Neural progenitor cell (in vitro differentiated cells): Measurements from ENCODE around the gene PLAAT4. TPM values are rescaled to one million over a fixed set of nuclear protein-coding genes. Genes with fewer than 3 reads are reported as not detected.

Source experiments
- DNase-seq: peaks from one replicate; pipeline ENCODE4 v3.0.0-alpha.2; 2016; ENCODE audit warnings: low spot score
- H2AFZ ChIP-seq: fragments of 200-600 bp; sonication (generic); replicated peaks from 2 replicates; pipeline ENCODE4 v1.6.1; 2016; ENCODE audit warnings: antibody characterized with exemption
- H3F3A ChIP-seq: fragments of 200-600 bp; sonication (generic); 2 replicates; pipeline ENCODE4 v1.6.1; 2016; ENCODE audit warnings: antibody characterized with exemption, low read depth
- H3K27ac ChIP-seq: fragments of 200-600 bp; sonication (generic); 2 replicates; pipeline ENCODE4 v1.5.1; 2016; ENCODE audit warnings: mild to moderate bottlenecking
- H3K27me3 ChIP-seq: fragments of 200-600 bp; sonication (generic); 2 replicates; pipeline ENCODE4 v1.6.1; 2016; ENCODE audit warnings: mild to moderate bottlenecking, moderate library complexity
- H3K36me3 ChIP-seq: fragments of 200-600 bp; sonication (generic); 2 replicates; pipeline ENCODE4 v1.5.1; 2016
- H3K4me1 ChIP-seq: fragments of 200-600 bp; sonication (generic); 2 replicates; pipeline ENCODE4 v1.6.1; 2016; ENCODE audit warnings: mixed run types
- H3K4me2 ChIP-seq: fragments of 200-600 bp; sonication (generic); 2 replicates; pipeline ENCODE4 v1.6.1; 2016
- H3K4me3 ChIP-seq: fragments of 200-600 bp; sonication (generic); 2 replicates; pipeline ENCODE4 v1.5.1; 2016
- H3K79me2 ChIP-seq: fragments of 200-600 bp; sonication (generic); 2 replicates; pipeline ENCODE4 v1.6.1; 2016; ENCODE audit warnings: low read depth
- H3K9ac ChIP-seq: fragments of 200-600 bp; sonication (generic); 2 replicates; pipeline ENCODE4 v1.6.1; 2016
- H3K9me3 ChIP-seq: fragments of 200-600 bp; sonication (generic); 2 replicates; pipeline ENCODE4 v1.5.1; 2016; ENCODE audit warnings: low read depth
- H4K20me1 ChIP-seq: fragments of 200-600 bp; sonication (generic); 2 replicates; pipeline ENCODE4 v1.6.1; 2016; ENCODE audit warnings: low read depth
- H3K27ac Mint-ChIP-seq: 3 replicates; pipeline ENCODE4 v1.8.0; 2021; ENCODE audit warnings: mixed read lengths
- H3K27me3 Mint-ChIP-seq: 2 replicates; pipeline ENCODE4 v1.8.0; 2022; ENCODE audit warnings: low read depth, mild to moderate bottlenecking, inconsistent platforms, moderate library complexity, mixed read lengths; ENCODE audit not compliant: insufficient read depth
- H3K36me3 Mint-ChIP-seq: 3 replicates; pipeline ENCODE4 v1.8.0; 2021; ENCODE audit warnings: mixed read lengths
- H3K4me1 Mint-ChIP-seq: 3 replicates; pipeline ENCODE4 v1.8.0; 2021; ENCODE audit warnings: mixed read lengths
- H3K4me3 Mint-ChIP-seq: 3 replicates; pipeline ENCODE4 v1.8.0; 2021; ENCODE audit warnings: mild to moderate bottlenecking, moderate library complexity, mixed read lengths
- H3K9me3 Mint-ChIP-seq: 3 replicates; pipeline ENCODE4 v1.8.0; 2020; ENCODE audit warnings: mixed read lengths
- EZH2 ChIP-seq: fragments of 200-600 bp; sonication (generic); IDR thresholded peaks from 2 replicates; pipeline ENCODE4 v1.6.1; 2017; ENCODE audit warnings: antibody characterized with exemption, mild to moderate bottlenecking, moderate library complexity
- EZH2phosphoT487 ChIP-seq: fragments of 200-600 bp; sonication (generic); IDR thresholded peaks from 2 replicates; pipeline ENCODE4 v1.6.1; 2017; ENCODE audit warnings: antibody characterized with exemption
- total RNA-seq: library from RNA; depleted of rRNA; stranded (reverse); fragments of >200 nt; gene quantifications from 2 replicates; pipeline ENCODE4 v1.2.3, GENCODE V29; 2015; ENCODE audit warnings: low replicate concordance
- TF ChIP-seq, protein P1 (sequence below): fragments of 200-600 bp; sonication (generic); IDR thresholded peaks from 2 replicates; pipeline ENCODE4 v1.5.1; 2017; ENCODE audit warnings: antibody characterized with exemption, mild to moderate bottlenecking

PLAAT4 gene
- total RNA-seq, 1 donor from 2014 or later: not detected

DNA sequence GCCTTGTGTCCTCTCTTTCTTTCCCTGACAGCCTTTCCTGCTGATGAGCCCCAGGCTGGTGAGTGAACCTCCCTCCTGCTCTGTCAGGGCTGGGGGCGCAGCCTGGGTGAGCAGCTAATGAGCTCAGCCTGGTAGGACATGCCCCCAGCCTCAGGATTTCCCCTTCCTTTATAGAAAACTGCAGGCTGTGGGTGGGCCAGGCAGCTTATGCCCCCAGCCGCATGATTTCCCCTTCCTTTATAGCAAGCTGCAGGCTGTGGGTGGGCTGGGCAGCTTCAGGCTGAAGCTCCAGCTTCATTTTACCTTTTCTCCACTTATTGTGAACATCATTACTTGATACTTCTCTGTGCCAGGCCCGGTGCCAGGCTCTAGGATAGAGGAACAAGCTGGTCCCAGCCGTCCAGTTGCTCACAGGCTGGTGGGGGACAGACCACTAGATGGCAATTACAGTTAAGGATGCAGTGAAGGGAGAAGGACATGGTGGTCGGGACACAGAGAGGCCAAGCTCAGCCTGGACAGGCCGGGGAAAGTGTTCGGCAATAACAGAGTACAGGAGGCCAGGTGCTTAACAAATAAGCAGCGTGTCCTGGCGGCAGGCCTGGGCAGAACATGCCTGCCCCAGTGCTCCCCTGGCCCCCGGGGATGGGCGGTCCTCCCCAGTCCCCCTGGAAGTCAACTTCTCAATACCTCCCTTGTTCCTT lies 25.4 kb upstream of the PLAAT4 start:
- no peak overlapping the region for H2AFZ ChIP-seq

DNA sequence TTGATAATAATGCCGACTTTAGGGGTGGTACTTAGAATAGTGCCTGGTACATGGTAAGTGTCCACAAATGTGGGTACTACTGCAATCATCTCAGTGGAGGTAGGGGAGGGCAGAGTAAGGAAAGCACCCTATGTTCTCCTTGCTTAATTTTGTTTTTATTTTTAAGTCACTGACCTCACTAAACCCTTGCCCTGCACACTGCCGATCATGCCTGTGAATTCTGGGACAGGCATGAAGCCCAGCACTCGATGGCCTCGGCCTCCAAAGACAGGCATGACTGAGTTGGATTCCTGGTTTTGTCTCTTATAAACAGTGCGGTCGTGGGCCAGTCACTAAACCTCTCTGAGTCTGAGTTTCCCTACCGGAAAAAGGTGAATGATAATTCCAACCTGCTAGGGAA lies 23.8 kb upstream of the PLAAT4 start:
- Mint-ChIP-seq H3K4me3 (no peak overlapping the region), H3K27me3 (peaks cover 4% of the 10 kb centered on the region), H3K27ac (no peak overlapping the region), H3K9me3 (no peaks in the 10 kb centered on the region), H3K4me1 (peaks cover 8% of the 10 kb centered on the region), H3K36me3 (no peaks in the 10 kb centered on the region)
- TF ChIP-seq, protein P1, sequence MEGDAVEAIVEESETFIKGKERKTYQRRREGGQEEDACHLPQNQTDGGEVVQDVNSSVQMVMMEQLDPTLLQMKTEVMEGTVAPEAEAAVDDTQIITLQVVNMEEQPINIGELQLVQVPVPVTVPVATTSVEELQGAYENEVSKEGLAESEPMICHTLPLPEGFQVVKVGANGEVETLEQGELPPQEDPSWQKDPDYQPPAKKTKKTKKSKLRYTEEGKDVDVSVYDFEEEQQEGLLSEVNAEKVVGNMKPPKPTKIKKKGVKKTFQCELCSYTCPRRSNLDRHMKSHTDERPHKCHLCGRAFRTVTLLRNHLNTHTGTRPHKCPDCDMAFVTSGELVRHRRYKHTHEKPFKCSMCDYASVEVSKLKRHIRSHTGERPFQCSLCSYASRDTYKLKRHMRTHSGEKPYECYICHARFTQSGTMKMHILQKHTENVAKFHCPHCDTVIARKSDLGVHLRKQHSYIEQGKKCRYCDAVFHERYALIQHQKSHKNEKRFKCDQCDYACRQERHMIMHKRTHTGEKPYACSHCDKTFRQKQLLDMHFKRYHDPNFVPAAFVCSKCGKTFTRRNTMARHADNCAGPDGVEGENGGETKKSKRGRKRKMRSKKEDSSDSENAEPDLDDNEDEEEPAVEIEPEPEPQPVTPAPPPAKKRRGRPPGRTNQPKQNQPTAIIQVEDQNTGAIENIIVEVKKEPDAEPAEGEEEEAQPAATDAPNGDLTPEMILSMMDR: no peak
- TF ChIP-seq EZH2phosphoT487 (no peak), EZH2 (no peak)
- Histone ChIP-seq H3K4me3 (no peak overlapping the region), H3K4me1 (peaks cover 8% of the 10 kb centered on the region), H4K20me1 (no peaks in the 10 kb centered on the region), H3K27me3 (no peaks in the 10 kb centered on the region), H3F3A (no peaks in the 10 kb centered on the region), H3K4me2 (no peak overlapping the region), H3K9me3 (no peaks in the 10 kb centered on the region), H3K27ac (no peak overlapping the region), H3K79me2 (no peaks in the 10 kb centered on the region), H3K36me3 (no peaks in the 10 kb centered on the region), H3K9ac (no peak overlapping the region), H2AFZ (no peak overlapping the region)
- DNase-seq: no peak

More for the DNA sequence above, 25.4 kb upstream of the PLAAT4 start:
- Histone ChIP-seq H3K27ac (no peak overlapping the region), H3K36me3 (no peaks in the 10 kb centered on the region), H3K27me3 (no peaks in the 10 kb centered on the region), H3K4me2 (no peak overlapping the region), H3K79me2 (no peaks in the 10 kb centered on the region), H3K9me3 (no peaks in the 10 kb centered on the region), H3K9ac (no peak overlapping the region), H3F3A (no peaks in the 10 kb centered on the region), H3K4me3 (no peak overlapping the region), H3K4me1 (peaks cover 8% of the 10 kb centered on the region), H4K20me1 (no peaks in the 10 kb centered on the region)
- TF ChIP-seq, protein P1: no peak
- no peak for TF ChIP-seq EZH2phosphoT487
- no peak for TF ChIP-seq EZH2
- DNase-seq: peak; percentile 33
- no peak overlapping the region for H3K27ac Mint-ChIP-seq
- H3K36me3 Mint-ChIP-seq: no peaks in the 10 kb centered on the region
- H3K4me1 Mint-ChIP-seq: peaks cover 8% of the 10 kb centered on the region
- no peaks in the 10 kb centered on the region for H3K9me3 Mint-ChIP-seq
- no peak overlapping the region for H3K4me3 Mint-ChIP-seq
- H3K27me3 Mint-ChIP-seq: peaks cover 4% of the 10 kb centered on the region

DNA sequence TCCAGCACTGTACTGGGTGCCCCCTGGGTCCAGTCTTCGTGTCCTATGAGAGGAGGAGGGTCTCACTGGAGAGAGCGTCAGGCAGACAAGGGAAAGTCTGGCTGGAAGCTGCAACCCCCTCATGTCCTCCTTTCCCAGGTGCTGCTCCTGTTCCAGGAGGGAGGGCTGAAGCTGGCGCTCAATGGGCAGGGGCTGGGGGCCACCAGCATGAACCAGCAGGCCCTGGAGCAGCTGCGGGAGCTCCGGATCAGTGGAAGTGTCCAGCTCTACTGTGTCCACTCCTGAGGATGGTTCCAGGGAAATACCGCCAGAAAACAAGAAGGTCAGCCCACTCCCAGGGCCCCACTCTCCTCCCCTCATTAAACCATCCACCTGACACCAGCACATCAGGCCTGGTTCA lies 20.5 kb upstream of the PLAAT4 start:
- H4K20me1 ChIP-seq: no peaks in the 10 kb centered on the region
- Mint-ChIP-seq H3K4me1 (peaks cover 5% of the 10 kb centered on the region), H3K27me3 (peaks cover 8% of the 10 kb centered on the region), H3K27ac (no peak overlapping the region), H3K9me3 (peaks cover 2% of the 10 kb centered on the region), H3K36me3 (no peaks in the 10 kb centered on the region), H3K4me3 (no peak overlapping the region)
- no peaks in the 10 kb centered on the region for H3F3A ChIP-seq
- H2AFZ ChIP-seq: no peak overlapping the region
- no peaks in the 10 kb centered on the region for H3K27me3 ChIP-seq
- no peaks in the 10 kb centered on the region for H3K36me3 ChIP-seq
- peaks cover 4% of the 10 kb centered on the region for H3K4me1 ChIP-seq
- no peak overlapping the region for H3K9ac ChIP-seq
- H3K27ac ChIP-seq: no peak overlapping the region
- no peaks in the 10 kb centered on the region for H3K9me3 ChIP-seq
- TF ChIP-seq, protein P1: no peak
- TF ChIP-seq EZH2phosphoT487: no peak
- no peak for TF ChIP-seq EZH2
- DNase-seq: no peak
- no peak overlapping the region for H3K4me3 ChIP-seq
- H3K4me2 ChIP-seq: no peak overlapping the region
- no peaks in the 10 kb centered on the region for H3K79me2 ChIP-seq
